IPS-11a (cell line): ENCODE results near the gene KLHL7.
"Not testable (repeated sequence)": the region's sequence is repeated elsewhere in the genome, so short reads cannot be mapped to it uniquely, and the experiment has no call there.

Experiments
- H3K4me3 ChIP-seq: one replicate; pipeline ENCODE4 v1.5.1; 2013; ENCODE audit warnings: low read depth, low read length, control low read depth

KLHL7 gene

GRCh38 chr7:23106823-23107663 lies 1.5 kb downstream of the KLHL7 start:
- peak overlapping the region; percentile 91 for H3K4me3 ChIP-seq

GRCh38 chr7:23107781-23108180 lies 2.2 kb downstream of the KLHL7 start:
- peak overlapping the region; percentile 91 for H3K4me3 ChIP-seq

- no peak overlapping the region for H3K4me3 ChIP-seq
Observed at GRCh38 chr7:23108995-23109394, 3.4 kb downstream of the KLHL7 start.

- H3K4me3 ChIP-seq: no peak overlapping the region
Observed at GRCh38 chr7:23109470-23109869, 3.9 kb downstream of the KLHL7 start.

GRCh38 chr7:23114896-23115295 lies 9.3 kb downstream of the KLHL7 start:
- H3K4me3 ChIP-seq: no peak overlapping the region

DNA sequence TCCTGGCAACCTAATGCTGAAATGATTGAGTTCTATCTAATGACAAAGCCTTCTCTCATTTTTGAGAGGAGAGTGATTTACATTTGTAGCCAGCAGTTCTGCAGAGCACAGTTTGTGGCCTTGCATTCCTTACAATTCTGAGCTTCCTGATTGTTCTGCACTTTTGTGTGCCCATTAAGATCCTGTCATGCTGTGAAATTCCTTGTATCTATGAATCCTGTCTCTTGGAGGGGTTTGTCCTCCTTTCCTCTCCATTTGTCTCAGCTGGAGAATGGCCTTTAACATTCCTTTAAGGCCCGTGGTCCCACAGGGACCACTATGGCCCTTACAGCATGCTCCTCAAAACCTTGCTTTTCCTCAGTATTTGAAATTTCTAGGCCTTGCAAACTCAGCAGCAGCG lies 10.4 kb downstream of the KLHL7 start:
- no peak overlapping the region for H3K4me3 ChIP-seq

DNA sequence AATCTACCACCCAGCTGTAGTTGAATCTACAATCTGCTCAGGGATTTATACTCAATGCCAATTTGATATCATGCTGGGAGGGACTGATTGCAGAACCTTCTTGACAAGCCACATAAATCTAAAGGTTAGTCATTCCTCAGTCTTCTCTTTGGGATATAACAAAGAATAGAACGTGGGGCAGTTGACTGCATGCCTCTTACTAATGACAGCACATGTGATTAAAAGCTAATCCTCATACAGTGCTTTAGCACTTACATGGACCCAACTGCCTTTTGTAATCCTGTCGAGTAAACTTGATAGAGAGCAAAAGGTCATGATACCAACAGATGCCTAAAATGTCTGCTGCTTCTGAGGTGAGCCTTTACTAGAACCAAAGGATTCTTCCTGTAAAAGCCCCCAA lies 12.3 kb downstream of the KLHL7 start:
- H3K4me3 ChIP-seq: no peak overlapping the region

DNA sequence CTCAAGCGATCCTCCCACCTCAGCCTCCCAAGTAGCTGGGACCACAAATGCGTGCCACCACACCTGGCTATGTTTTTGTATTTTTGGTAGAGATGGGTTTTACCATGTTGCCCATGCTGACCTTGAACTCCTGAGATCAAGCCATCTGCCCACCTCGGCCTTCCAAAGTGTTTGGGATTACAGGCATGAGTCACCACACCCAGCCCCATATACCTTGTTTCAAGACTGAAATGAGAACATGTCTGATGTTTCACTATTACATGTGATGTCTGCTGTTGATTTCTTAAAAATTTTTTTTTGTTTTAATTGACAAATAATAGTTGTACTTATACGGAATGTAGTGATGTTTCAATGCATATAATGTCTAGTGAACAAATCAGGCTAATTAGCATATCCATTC lies 14.5 kb downstream of the KLHL7 start:
- no peak overlapping the region for H3K4me3 ChIP-seq

- H3K4me3 ChIP-seq: no peak overlapping the region
Observed at GRCh38 chr7:23121165-23121564, 15.6 kb downstream of the KLHL7 start.

DNA sequence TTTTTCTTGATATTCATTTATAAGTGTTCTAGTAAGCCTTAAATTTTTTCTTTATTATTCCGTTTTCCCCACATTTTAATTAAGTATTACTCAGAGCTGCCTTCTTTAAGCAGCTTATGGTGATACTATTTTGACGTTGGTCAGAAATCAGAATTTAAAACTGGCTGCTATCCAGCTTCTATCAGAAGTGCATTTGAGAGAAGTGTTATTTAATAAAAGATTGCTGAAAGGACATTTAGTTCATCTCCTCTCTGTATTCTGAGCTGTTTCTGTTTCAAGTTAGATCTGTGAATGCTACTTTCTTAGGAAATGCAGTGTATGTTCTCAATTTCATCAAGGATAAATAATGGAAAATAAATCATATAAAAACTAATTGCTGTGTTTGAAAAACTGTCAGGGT lies 17.4 kb downstream of the KLHL7 start:
- H3K4me3 ChIP-seq: no peak overlapping the region

- H3K4me3 ChIP-seq: no peak overlapping the region
Observed at GRCh38 chr7:23123465-23123864, 17.9 kb downstream of the KLHL7 start.

- H3K4me3 ChIP-seq: no peak overlapping the region
Observed at GRCh38 chr7:23129036-23129435, 23.5 kb downstream of the KLHL7 start.

DNA sequence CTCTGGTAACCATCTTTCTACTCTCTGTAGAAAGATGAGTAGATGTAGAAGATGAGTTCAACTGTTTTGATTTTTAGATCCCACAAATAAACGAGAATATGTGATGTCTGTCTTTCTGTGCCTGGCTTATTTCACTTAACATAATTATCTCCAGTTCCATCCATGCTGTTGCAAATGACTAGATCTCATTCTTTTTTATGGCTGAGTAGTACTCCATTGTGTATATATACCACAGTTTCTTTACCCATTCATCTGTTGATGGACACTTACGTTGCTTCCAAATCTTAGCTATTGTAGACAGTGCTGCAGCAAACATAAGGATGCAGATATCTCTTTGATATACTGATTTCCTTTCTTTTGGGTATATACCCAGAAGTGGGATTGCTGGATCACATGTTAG lies 26.2 kb downstream of the KLHL7 start:
- not testable (repeated sequence) for H3K4me3 ChIP-seq

GRCh38 chr7:23133797-23134196 lies 28.2 kb downstream of the KLHL7 start:
- no peak overlapping the region for H3K4me3 ChIP-seq

GRCh38 chr7:23135755-23136154 lies 30.2 kb downstream of the KLHL7 start:
- no peak overlapping the region for H3K4me3 ChIP-seq

GRCh38 chr7:23136216-23136615 lies 30.6 kb downstream of the KLHL7 start:
- no peak overlapping the region for H3K4me3 ChIP-seq

- H3K4me3 ChIP-seq: no peak overlapping the region
Observed at GRCh38 chr7:23157679-23158078, 52.1 kb downstream of the KLHL7 start.

DNA sequence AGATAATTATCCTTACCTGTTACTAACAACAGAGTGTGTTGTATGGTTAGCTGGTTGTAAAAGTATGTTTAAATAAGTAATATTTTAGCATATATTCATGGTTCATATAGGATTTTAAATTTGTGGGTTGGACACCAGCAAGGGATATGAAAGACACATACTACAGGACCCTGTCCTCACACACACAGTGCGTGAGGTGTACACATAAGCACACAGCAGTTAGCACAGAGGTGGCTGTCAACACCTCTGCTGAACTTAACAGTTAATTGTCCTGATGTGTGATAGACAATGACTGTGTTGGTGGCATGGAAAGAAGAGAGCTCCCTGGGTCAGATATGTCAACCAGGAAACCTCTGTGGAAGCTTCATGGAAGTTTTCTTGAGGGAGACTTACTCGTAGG lies 53.0 kb downstream of the KLHL7 start:
- no peak overlapping the region for H3K4me3 ChIP-seq

- no peak overlapping the region for H3K4me3 ChIP-seq
Observed at GRCh38 chr7:23161482-23161881, 55.9 kb downstream of the KLHL7 start.

DNA sequence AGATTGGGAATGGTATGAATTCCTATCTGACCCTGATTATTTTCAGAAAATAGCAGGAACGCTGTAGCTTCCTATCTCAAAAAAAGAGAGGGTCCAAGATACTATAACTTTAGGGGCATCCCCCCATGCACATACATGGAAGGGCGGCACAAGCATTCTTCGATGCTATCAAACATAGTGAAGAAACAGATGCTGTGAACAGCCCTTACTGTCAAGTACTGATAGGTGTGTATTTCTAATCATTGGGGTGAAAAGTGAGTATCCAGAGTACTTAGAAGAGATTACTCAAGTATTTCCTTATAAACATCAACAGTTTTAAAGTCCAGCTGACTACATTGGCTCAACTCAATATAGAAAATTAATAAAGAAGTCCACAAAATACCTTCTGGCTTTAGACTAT lies 59.3 kb downstream of the KLHL7 start:
- H3K4me3 ChIP-seq: no peak overlapping the region

DNA sequence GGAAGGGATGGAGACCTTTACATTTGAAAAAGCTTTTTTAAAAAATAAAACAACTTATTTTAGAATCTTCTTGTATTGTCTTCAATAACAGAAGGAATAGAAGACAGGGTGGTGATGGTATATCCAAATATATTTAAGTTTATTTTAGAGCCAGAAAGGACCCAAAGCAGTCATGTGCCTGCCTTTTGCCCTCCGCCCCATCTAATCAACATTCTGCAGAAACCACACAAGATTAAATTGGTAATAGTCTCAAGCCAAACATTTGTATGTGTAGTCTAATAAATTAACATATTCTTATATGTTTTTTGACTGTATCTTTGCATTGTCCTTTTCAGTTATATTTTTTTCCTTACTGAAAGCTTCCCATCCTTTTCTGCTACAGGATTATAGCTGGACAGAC lies 59.7 kb downstream of the KLHL7 start:
- no peak overlapping the region for H3K4me3 ChIP-seq

- no peak overlapping the region for H3K4me3 ChIP-seq
Observed at GRCh38 chr7:23167691-23168090, 62.1 kb downstream of the KLHL7 start.
